Peyer's patch (tissue), 4 donors: Measurements from ENCODE around the gene NDUFB10. TPM values are rescaled to one million over a fixed set of nuclear protein-coding genes. Genes with fewer than 3 reads are reported as not detected.

Source experiments
- DNase-seq, 3 donors: peaks; one replicate each; pipeline ENCODE4 v3.0.0-alpha.2; 2017 to 2019
- H3K27ac ChIP-seq, 4 donors: fragments of 200-600 bp; sonication (generic); one replicate each; pipeline ENCODE4 v1.5.1; 2016 to 2019
- H3K27me3 ChIP-seq, 2 donors: fragments of 200-600 bp; sonication (generic); one replicate each; pipeline ENCODE4 v1.5.1; 2019
- H3K36me3 ChIP-seq, 3 donors: fragments of 200-600 bp; sonication (generic); one replicate each; pipeline ENCODE4 v1.5.1; 2016 to 2019
- H3K4me1 ChIP-seq, 4 donors: fragments of 200-600 bp; sonication (generic); one replicate each; pipeline ENCODE4 v1.5.1; 2016 to 2019
- H3K4me3 ChIP-seq, 4 donors: fragments of 200-600 bp; sonication (generic); 1 replicate in 3 of 4; 2 replicates in 1 of 4; pipeline ENCODE4 v1.5.1; 2016 to 2019; ENCODE audit warnings: mild to moderate bottlenecking in 1 of 4
- H3K9me3 ChIP-seq, 4 donors: fragments of 200-600 bp; sonication (generic); one replicate each; pipeline ENCODE4 v1.5.1; 2016 to 2019; ENCODE audit warnings: mild to moderate bottlenecking in 1 of 4
- POLR2A ChIP-seq, 2 donors: fragments of 450-650 bp; IDR thresholded peaks; one replicate each; pipeline ENCODE4 v1.5.1; 2017; ENCODE audit warnings: antibody characterized with exemption in 2 of 2, mild to moderate bottlenecking in 2 of 2, moderate library complexity in 2 of 2
- total RNA-seq, 4 donors: library from RNA; depleted of rRNA; stranded (reverse); fragments of >200 nt; gene quantifications; one replicate each; pipeline ENCODE4 v1.1.0, GENCODE V29; 2016
- TF ChIP-seq, protein P1 (sequence below), 6 experiments: fragments of 450-650 bp in 4 of 6; fragments of 200-600 bp in 2 of 6; sonication (generic) in 1 of 6; IDR thresholded peaks; one replicate each; pipeline ENCODE4 v1.5.1; 2017 to 2019; ENCODE audit warnings: antibody characterized with exemption in 6 of 6, mild to moderate bottlenecking in 3 of 6, moderate library complexity in 1 of 6

NDUFB10 gene
- total RNA-seq, 4 donors from 2014 or later, result 55.3 to 373 (median 236) TPM

DNA sequence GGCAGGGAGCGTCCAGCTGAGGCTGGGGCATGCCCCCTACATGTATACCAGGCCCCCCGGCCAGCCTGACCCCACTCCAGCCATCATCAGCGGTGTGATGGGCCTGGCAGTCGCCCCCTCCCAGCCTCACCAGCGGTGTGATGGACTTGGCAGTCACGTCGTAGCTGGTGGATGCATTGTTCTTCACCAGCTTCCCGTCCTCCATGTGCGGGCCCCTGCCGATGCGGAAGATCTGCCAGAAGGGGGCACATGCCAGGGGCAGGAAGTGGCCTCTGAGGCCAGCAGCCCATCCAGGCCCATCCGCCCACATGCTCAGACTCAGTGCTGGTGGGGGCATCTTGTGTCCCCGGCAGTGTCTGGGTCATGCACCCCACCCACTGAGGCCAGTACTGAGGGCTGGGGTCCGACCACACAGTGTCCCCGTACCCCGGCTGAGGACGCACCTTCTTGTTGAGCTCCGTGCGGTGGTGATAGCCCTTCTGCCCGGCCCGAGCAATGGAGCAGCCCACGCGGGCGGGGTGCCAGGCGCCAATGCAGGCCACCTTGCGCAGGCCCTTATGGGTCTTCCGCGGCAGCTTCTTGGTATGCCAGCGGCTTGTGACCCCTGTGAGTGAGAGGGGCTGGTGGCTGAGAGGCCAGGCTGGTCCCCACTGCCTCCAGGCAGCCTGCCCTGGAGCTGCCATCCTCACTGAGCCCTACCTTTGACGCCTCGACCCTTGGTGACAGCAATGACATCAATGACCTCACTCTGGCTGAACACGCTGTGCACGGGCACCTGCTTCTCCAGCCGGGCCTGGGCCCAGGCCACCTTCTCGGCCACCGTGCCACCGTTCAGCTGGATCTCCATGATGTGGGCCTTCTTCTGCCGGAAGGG lies 12.6 kb upstream of the NDUFB10 start:
- Histone ChIP-seq H3K27me3 (no peaks in the 10 kb centered on the region), H3K27ac (no peak overlapping the region), H3K9me3 (no peaks in the 10 kb centered on the region), H3K36me3 (no peaks in the 10 kb centered on the region), H3K4me1 (peaks cover 0 to 12% (median 9%) of the 10 kb centered on the region in 4 donors), H3K4me3 (no peak overlapping the region)
- DNase-seq, result no peak
- no peak for TF ChIP-seq POLR2A (IDR thresholded peaks at IDR 0.05)
- TF ChIP-seq, protein P1, sequence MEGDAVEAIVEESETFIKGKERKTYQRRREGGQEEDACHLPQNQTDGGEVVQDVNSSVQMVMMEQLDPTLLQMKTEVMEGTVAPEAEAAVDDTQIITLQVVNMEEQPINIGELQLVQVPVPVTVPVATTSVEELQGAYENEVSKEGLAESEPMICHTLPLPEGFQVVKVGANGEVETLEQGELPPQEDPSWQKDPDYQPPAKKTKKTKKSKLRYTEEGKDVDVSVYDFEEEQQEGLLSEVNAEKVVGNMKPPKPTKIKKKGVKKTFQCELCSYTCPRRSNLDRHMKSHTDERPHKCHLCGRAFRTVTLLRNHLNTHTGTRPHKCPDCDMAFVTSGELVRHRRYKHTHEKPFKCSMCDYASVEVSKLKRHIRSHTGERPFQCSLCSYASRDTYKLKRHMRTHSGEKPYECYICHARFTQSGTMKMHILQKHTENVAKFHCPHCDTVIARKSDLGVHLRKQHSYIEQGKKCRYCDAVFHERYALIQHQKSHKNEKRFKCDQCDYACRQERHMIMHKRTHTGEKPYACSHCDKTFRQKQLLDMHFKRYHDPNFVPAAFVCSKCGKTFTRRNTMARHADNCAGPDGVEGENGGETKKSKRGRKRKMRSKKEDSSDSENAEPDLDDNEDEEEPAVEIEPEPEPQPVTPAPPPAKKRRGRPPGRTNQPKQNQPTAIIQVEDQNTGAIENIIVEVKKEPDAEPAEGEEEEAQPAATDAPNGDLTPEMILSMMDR (IDR thresholded peaks at IDR 0.05), result no peak

DNA sequence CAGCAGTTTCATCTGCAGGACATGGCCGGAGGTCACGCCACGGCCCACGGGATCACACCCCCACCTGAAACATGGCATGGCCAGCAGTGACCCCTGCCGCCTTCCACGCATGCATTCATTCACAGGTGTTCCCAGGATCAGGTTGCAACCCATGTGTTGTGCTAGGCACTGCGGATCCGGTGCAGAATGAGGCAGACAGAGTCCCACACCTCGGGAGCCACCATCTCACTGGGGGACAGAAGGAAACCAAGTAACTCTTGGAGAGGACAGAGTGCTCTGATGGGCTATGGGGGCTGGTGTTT lies 12.0 kb upstream of the NDUFB10 start:
- no peak overlapping the region for H3K27ac ChIP-seq
- no peak overlapping the region for H3K4me3 ChIP-seq
- no peaks in the 10 kb centered on the region for H3K9me3 ChIP-seq
- no peaks in the 10 kb centered on the region for H3K36me3 ChIP-seq
- H3K4me1 ChIP-seq, result peaks cover 0 to 6% (median 3%) of the 10 kb centered on the region in 4 donors
- H3K27me3 ChIP-seq, result no peaks in the 10 kb centered on the region
- no peak for TF ChIP-seq POLR2A (IDR thresholded peaks at IDR 0.05)
- TF ChIP-seq, protein P1 (IDR thresholded peaks at IDR 0.05), result no peak
- DNase-seq, result no peak

DNA sequence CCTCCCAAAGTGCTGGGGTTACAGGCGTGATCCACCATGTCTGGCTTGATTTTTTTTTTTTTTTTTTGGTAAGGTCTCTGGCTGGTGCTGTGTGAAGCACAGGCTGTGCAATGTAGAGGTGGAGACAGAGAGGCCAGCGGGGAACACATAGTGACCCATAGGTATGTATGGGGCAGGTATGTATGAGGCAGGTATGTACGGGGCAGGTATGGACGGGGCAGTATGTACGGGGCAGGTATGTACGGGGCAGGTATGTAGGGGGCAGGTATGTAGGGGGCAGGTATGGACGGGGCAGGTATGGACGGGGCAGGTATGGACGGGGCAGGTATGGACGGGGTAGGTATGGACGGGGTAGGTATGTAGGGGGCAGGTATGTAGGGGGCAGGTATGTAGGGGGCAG lies 9.8 kb upstream of the NDUFB10 start:
- Histone ChIP-seq H3K36me3 (no peaks in the 10 kb centered on the region), H3K4me1 (no peaks in the 10 kb centered on the region), H3K4me3 (no peak overlapping the region), H3K9me3 (no peaks in the 10 kb centered on the region), H3K27ac (no peak overlapping the region), H3K27me3 (no peaks in the 10 kb centered on the region)
- no peak for DNase-seq
- TF ChIP-seq, protein P1 (IDR thresholded peaks at IDR 0.05), result no peak
- no peak for TF ChIP-seq POLR2A (IDR thresholded peaks at IDR 0.05)

DNA sequence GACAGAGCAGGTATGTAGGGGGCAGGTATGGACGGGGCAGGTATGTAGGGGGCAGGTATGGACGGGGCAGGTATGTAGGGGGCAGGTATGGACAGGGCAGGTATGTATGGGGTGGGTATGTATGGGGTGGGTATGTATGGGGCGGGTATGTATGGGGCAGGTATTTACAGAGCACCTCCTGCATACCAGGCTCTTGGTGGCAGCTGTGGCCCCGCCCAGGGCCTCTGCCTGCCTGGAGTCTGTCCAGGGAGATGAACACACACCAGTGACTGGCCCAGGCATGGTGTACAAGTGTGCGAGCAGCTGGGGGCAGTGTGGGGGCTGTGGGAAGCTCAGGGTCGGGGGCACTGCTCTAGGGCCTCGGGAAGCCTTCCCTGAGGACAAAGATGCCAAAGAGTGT lies 9.3 kb upstream of the NDUFB10 start:
- Histone ChIP-seq H3K4me3 (no peak overlapping the region), H3K27me3 (no peaks in the 10 kb centered on the region), H3K36me3 (no peaks in the 10 kb centered on the region), H3K9me3 (no peaks in the 10 kb centered on the region), H3K4me1 (no peaks in the 10 kb centered on the region), H3K27ac (no peak overlapping the region)
- TF ChIP-seq, protein P1 (IDR thresholded peaks at IDR 0.05), result no peak
- no peak for TF ChIP-seq POLR2A (IDR thresholded peaks at IDR 0.05)
- no peak for DNase-seq

DNA sequence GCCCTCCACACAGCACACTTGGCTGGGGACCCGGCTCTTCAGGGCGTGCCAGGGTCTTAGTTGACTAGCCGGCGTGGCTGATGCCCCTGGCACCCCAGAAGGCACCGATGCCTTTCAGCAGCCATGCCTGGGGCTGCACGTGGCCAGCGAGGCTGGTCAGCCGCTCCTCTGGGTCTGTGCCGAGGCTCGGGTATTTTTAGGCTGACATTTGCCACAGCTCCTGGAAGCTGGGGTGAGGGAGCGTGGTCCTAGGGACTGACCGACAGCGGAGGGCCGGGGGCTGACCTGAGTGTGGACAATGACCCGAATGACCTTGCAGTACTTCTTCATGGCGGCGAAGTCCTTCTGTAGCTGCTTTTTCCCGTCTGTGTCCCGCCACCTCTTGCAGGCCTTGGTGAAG lies 8.8 kb upstream of the NDUFB10 start:
- no peak for TF ChIP-seq POLR2A (IDR thresholded peaks at IDR 0.05)
- TF ChIP-seq, protein P1 (IDR thresholded peaks at IDR 0.05), result no peak
- no peaks in the 10 kb centered on the region for H3K27me3 ChIP-seq
- H3K9me3 ChIP-seq, result no peaks in the 10 kb centered on the region
- H3K36me3 ChIP-seq, result no peaks in the 10 kb centered on the region
- no peak for DNase-seq
- H3K4me3 ChIP-seq, result no peak overlapping the region
- H3K4me1 ChIP-seq, result no peaks in the 10 kb centered on the region
- no peak overlapping the region for H3K27ac ChIP-seq
